NCI-H1694 (cell line): ENCODE measurements around the gene ST6GALNAC3.

Experiments
- DNase-seq: peaks from one replicate; lab custom pipeline; 2025; lab: John Stamatoyannopoulos, UW

Gene ST6GALNAC3

DNA sequence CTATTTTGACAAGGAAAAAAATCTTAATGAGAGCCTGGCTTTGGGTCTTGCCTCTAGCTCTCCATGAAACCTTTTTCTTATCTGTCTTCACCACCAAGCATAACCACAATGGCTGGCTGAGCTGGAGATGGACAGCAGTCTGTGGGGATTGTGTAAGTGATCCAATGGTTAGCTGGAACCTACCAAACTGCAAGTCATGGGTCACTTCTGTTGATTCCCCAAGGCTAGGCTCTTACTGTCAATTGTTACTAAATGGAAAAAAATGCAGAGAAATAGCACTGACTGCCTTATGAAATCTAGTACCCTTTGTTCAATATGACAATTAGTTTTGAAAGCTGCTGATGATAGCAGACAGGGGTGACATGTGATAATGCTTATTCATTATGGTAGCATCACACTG lies 359.0 kb downstream of the ST6GALNAC3 start:
- DNase-seq: no peak

DNA sequence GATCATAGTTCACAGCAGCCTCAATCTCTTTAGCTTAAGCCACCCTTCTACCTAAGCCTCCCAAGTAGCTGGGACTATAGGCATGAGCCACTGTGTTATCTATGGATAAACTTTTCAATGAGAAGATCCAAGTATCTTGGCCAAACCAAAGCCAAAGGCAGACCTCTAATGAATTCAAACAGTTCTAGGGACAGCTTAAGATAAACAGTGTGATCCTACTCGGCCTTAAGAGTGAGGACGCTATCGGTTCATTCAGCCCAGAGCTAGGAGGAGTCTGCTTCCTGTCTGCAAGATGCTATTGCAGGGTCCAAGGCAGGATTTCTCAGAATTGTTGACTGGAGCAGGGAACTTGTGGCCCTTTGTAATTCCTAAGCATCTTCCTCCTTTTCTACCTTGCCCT lies 368.7 kb downstream of the ST6GALNAC3 start:
- DNase-seq: no peak

DNA sequence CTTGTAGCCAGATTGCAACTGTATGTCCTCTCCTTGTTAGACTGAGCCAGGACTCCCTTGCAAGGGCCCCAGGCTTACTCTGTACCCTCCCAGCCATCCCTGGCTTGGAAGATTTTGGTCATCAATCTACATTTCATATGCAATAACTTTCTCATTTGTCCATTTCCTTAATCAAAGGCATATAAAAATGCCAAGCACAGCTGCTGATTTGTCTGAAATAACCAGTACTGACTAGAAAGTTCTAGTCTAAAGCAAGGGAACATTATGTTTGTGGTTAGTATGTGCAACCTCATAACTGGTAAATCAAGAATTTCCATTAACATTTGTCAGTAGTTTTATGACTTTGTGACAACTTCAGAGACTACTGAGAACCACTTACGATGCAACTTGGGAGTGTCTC lies 370.2 kb downstream of the ST6GALNAC3 start:
- DNase-seq: no peak

DNA sequence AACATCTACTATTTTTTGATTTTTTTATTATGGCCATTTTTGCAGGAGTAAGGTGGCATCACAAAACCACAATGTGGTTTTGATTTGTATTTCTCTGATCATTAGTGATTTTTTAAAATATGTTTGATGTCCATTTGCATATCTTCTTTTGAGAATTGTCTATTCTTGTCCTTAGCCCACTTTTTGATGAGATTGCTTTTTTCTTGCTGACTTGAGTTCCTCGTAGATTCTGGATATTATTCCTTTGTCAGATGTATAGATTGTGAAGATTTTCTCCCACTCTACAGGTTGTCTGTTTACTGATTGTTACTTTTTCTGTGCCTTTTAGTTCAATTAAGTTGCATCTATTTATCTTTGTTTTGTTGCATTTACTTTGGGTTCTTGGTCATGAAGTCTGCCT lies 375.7 kb downstream of the ST6GALNAC3 start:
- DNase-seq: no peak

DNA sequence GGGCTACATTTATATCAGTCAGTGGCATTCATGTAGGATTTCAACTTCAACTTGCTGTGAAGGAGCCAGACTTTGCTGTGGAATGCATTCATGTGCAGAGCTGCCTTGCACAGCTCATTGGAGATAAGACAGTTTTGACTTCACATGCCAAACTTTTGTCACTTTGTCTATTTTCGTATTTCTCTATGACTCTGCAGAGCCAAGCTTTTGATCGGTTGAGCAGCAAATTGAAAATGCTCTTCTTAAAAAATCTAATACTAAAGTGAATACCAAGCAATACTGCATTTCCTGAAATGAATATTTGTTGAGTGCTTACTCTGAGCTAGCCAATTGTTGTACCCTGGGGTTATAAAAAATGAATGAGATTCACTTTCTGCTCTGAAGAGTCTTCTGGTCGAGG lies 388.7 kb downstream of the ST6GALNAC3 start:
- DNase-seq: no peak

DNA sequence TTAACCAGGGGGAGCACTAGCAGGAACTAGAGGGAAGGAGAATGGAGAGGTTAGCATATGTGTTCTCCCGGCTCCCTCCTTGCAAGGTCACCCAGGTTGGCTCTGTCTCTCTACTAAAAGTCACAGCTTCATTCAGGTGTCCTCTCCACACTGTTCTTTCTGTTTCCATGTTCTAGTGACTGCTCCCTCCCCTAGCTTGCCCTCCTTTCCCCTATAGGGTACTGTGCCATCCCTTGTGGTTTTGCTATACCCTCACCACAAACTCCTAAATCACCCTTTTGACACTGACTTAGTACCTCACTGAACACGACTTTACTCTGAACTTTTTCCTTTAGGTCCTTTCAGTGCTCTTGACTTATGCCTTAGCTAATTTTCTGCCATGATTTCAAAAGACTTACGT lies 389.3 kb downstream of the ST6GALNAC3 start:
- DNase-seq: no peak

DNA sequence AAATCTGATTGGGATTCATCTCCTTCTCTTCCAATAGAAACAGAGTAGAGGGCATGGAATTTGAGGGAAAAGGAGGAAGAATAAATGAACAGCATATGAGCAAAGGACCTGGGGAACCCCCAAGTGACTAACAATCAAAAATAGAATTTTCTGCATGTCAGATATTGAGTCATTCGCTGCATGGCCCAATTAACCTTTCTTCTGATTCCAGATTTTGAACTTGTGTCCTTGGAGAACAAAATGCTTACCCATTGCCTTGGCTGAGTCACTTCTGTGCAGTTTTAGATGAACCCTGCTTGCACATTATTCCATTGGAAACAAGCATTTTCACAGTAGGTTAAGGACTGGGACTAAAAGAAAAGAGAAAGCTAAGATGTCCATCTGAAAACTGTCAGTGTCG lies 390.5 kb downstream of the ST6GALNAC3 start:
- no peak for DNase-seq

DNA sequence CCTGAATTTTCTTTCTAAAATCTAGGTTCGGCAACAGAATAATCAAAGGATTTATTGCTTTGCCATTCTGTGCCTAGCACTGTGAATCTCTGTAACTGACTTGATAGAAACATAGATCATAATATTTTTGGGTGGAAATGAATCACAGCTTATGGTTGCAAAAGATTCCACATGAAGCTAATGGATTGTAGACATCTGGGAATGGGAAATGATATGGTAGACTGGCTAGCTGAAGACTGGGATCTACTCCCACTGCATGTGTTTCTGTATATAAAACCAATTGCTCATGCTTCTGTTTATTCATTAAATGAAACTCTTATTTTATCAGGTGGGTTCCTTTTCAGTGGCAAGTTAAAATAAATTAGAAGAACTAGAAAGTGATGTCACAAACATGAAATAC lies 395.6 kb downstream of the ST6GALNAC3 start:
- DNase-seq: no peak

DNA sequence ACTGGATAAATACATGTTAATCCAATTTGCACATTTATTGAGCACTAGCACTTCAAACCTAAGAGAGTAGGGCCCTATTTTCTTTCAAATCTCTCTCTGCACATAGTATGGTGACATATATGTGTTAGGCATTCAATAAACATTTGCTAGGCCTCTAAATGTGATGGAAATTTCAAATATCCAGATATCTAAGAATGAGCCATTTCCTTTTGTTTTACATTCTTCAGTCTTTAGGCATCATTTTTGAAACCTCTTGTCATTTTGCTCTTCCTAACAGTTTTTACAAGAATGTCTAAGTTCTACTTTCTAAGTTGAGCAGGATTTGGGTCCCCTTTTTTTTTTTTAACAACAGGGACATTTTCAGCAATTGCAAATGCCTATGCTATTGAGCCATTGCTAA lies 397.0 kb downstream of the ST6GALNAC3 start:
- DNase-seq: no peak

DNA sequence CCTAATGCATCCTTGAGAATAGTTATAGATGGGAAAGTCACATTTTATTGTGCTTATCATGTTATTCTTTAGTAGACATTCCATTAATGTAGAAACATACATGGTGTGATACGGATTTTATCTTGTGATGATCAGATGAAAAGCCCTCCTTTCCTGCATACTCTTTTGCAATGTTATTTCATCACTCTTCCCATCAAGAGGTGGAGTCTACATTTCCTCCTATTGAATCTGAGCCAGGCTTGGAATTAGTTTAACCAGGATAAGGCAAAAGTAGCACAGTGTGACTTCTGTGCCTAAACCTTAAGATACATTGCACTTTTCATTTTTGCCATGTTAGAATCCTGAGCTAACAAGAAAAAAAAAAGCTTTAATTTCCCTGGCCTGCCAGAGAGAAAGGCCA lies 399.0 kb downstream of the ST6GALNAC3 start:
- DNase-seq: no peak

DNA sequence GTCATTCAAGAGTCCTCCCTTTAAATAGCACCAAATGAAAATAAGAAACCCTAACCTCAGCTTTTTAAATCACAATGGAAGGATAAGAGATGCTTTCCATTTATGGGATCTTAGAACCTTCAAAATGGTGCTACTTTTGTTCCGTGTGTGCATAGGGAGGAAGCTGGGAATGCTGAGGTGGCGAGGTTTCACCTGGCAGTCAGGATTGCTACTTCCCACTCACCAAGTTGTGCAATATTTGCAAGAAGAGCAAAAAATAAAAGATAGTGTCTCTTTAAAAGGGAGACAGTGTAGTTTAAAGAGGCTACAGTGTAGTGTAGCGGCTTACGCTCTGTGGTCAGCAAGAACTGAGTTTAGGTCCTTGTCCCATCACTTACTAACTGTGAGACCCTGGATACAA lies 400.4 kb downstream of the ST6GALNAC3 start:
- DNase-seq: no peak

DNA sequence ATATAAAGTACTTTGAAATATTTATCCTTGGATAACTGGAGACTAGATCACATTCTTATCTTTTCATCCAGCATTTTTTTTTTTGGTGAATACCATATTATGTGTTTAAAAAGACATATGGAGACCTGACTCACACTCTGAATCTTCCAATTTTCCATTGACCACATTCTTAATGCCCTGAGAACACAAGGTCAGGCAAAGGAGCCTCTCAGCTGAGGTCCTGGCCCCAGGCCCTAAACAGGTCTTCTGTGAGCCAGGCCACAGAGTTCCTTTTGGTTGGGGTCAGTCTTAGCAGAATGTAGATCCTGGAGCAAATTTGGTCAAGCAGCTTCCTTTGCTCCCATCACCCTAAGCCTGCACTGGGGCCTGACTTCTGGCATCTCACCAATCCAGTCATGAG lies 402.6 kb downstream of the ST6GALNAC3 start:
- DNase-seq: no peak

DNA sequence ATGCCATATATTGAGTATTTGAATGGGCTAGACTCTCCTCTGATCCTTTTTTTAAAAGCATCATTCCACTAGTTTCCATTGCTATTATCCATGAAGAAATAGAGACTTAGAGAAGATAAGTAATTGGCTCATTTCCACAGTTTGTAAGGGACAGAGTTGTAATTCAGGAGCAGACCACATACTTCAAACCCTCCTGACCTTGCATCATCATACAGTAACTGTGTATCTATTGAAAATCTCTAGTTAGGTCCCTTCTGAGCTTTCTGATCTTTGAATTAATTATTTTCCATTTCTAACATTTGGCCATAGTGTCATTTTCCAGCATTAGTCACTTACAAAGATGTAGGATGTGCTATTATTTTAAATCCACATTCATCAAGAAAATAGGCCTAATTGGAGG lies 406.3 kb downstream of the ST6GALNAC3 start:
- DNase-seq: no peak

DNA sequence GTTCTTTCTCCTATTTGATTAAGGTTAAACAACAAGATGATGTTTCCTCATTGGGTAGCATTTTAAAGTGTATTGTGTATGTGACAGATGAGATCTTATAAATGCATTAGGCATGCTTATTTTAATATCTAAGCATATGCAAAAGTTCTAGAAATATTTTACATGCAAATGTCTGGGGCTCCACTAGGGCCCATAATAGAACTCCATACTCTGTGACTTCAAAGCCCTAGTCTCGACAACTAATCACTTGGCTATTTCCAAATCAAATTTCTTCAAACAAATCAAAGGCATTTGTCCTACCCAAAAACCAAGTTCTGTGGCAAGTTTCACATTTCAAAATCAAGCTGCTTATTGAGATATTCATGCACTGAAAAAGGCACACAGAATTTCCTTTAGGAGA lies 407.1 kb downstream of the ST6GALNAC3 start:
- DNase-seq: no peak

DNA sequence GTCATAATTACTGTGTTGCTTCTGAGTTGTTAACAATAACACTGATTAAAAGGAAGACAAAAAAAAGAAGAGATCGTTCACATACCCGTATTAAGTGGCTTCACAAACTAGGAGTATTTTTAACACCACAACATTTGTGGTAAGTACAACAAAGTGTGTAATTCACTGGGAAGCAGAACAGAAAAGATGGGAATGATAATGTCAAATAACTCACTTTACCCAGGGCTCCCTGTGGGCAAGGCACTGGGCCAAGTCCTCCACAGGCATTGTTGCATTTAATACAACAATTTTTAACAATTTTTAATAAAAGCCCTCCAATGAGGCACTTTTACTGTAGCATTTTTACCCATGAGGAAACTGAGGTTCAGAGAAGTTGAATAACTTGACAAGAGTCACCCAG lies 407.7 kb downstream of the ST6GALNAC3 start:
- DNase-seq: no peak

DNA sequence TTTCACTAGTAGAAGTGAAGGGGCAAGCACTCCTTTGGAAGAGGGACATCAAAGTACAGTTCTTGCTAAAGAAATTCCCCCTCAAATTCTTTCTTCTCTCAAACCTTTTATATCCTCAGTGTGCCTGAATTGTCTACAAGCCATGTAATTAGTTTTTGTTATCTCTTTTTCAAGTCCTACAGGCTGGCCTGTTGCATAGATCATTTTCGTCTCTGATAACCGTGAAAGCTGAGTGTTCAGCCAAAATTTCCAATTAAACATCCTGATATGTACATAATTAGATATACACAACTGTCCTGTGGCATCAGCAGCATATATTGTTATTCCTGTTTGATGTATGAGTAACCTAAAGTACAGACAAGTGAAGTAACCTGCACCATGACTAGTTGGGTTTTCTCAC lies 417.2 kb downstream of the ST6GALNAC3 start:
- no peak for DNase-seq

DNA sequence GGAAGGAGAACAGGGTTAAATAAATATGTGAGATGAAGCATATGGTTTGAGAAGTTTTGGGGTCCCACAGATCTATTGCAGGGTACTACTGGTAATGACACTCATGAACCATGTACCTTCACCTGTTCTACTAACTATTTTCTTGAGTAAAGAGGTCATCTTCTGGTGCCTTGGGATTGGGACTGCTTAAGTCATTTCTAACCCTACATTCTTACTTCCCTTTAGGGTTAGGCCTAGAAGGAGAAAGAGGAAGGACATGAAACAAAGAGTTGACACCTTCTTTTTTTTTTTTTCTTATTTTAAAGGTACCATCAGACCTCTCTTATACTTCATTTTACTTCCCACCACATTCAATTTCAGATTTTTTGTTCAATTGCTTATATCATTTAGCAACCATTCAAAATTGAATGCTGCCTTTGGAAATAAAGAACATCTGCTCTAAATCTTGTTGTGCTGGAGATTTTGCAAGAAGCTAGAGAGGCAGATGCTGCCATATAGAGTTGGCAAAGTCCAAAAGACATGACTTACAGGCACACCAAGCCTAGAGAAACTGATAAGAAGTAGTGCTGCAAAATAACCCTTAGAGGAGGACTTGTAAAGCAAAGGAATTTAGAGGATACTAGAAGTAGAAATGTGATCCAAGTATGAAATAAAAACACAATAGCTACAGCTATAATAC lies 418.3 kb downstream of the ST6GALNAC3 start:
- DNase-seq: no peak

DNA sequence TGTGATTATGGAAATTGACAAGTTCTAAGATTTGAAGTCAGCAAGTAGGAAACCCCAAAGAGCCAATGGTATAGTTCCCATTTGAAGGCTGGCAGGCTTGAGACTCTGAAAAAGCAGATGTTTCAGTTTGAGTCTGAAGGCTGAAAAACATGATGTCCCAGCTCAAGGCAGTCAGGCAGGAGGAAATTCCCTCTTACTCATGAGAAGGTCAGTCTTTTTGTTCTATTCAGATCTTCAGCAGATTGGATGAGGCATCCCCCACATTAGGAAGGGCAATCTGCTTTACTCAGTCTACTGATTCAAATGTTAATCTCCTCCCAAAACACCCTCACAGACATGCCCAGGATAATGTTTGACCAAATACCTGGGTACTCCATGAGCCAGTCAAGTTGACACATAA lies 420.3 kb downstream of the ST6GALNAC3 start:
- DNase-seq: no peak

DNA sequence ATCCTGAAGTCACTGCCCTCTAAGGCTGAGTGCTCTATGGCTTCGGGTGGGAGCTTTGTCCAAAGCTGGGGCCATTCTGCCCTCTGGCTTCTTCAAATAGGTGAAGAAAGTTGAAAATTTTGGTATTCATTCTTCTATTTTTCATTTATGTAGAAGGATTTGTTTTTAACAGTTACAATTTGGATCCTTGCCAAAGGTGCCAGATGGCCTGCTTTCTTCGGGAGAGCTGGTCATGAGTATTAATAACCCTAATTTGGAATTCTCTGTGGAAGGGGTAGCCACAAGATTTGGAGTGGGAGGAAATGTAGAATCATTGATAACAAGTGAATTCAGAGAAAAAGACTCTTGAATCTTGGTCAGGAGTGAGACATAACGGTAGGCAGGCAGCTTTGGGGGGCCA lies 422.3 kb downstream of the ST6GALNAC3 start:
- DNase-seq: peak; percentile 71

DNA sequence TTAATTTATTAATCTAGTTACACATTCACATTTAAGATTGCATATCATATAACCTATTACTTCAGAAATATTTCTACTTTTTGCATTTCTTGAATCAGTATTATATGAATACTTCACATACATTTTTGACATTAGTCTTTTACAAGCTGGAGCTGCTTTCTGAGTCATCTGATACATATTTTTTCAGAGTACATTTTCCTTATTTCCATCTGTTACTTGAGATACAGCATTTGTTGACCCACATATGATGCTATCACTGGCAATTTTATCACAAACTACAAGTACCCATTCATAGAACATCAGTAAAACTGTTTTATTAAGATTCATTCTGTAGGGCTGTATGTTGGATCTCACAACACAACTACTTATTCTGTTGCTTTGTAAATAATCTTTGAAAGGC lies 425.6 kb downstream of the ST6GALNAC3 start:
- DNase-seq: no peak

DNA sequence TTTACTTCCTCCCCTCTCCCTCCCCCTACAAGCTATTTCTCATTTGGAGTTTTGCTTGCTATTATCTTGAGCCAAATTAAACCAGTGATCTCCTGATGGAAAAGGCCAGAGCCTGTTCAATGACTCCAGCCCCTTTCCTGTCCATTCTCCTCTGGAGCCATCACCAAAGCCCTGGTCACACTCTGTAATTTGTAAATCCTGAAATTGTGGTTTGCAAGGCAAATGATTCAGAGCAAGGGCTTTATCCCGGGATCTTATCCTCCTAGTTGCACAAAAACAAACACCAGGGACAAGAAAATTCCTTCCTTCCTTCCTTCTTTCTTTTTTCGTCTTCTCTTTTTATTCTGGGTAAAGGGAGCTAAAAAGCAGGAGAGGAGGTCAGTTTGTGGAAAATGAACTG lies 426.6 kb downstream of the ST6GALNAC3 start:
- no peak for DNase-seq

DNA sequence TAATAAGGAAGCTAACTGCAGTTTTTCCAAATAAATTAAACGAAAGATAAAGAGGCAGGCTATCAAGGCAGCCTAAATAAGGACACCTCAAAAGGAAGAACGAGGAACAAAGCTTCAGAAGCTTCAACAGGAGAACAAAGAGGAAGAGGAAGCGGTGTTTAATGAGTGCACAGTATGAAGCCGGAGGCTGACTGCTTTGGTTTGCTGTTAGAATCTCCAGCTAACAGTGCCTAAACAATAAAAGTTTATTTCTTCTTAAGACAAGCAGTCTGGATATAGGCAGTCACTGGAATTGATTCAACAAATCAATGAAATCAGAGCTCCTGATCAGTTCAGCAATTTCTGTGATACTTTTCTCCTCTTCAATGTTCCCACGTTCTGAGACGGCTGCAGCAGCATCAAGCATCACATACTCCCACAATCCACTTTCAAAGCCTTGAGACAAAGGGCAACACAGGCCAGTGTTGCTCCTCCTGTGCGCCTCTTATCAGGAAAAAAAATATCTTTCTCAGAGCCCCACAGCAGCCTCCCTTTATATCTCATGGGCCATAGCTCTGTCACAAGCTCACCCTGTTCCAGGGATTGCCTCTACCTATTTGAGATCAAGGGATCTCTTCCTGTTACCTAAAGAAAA lies 427.2 kb downstream of the ST6GALNAC3 start:
- DNase-seq: no peak

DNA sequence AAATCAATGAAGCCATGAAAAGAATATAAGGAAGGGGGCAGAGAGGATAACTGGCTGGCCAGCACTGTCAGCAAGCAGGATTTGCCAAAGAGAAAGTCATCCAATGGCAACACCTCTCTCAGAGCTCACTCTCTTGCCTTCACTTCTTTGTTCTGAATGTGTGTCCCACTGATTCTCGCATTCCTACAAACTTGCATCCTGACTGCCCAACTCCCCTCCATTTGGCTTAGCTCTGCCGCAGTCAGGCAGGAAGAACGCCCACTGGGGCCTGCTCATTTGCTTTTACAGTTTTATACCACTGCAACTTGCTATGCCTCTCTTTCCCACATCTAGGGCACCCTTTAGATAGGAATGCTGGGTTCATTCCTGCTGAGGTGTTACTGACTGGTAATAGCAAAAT lies 428.6 kb downstream of the ST6GALNAC3 start:
- DNase-seq: no peak

DNA sequence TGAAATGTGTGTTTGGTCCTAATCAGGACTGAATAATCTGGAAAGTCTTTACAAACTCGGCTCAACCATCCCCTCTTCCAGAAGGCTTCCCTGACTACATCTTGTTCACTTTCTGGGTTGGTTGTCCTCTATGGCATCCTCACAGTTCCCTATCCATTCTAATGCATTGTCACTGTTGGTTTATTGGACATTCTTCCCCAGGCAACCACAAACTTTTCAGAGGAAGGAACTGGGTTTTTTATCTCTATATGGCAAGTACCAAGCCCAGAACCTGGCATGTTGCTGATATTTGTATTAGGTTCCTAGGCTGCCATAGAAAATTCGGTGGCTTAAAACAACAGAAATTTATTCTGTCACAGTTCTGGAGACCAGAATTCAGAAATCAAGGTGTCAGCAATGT lies 429.2 kb downstream of the ST6GALNAC3 start:
- DNase-seq: no peak
